A549 (cell line): ENCODE results near the gene CDC42EP4. TPM values are rescaled to one million over a fixed set of nuclear protein-coding genes. Genes with fewer than 3 reads are reported as not detected.

Experiments used
- ATAC-seq, 2 experiments: fragments of 200-7000 bp in 1 of 2; fragments of >200 bp in 1 of 2; cut with Nextera tagmentation in 1 of 2; cut with Tn5 transposase in 1 of 2; 3 replicates each; pipeline versions ENCODE4 v1.8.0 to v1.9.1; 2018 to 2020; ENCODE audit warnings: mild to moderate bottlenecking in 1 of 2, moderate library complexity in 1 of 2
- CTCF ChIA-PET: fragments of 300-600 bp; sonication (Branson Sonifier 250); formaldehyde crosslinking; extraction: SDS; loops from one replicate; lab custom pipeline; 2021; ENCODE audit warnings: antibody characterized with exemption, inconsistent platforms; lab: Yijun Ruan, JAX
- POLR2A ChIA-PET: fragments of 350-600 bp; formaldehyde crosslinking; extraction: SDS; loops from one replicate; lab custom pipeline; 2021; ENCODE audit warnings: antibody characterized with exemption, inconsistent platforms; lab: Yijun Ruan, JAX
- DNase-seq, 2 experiments: peaks; one replicate each; pipeline versions ENCODE4 v3.0.0 to v3.0.0-alpha.2; 2011 to 2016; ENCODE audit warnings: low read depth in 1 of 2, low spot score in 1 of 2
- FAIRE-seq: peaks from 2 replicates; lab custom pipeline; 2011; peaks lifted over from hg19 to GRCh38; lab: Jason Lieb, UNC
- H3K27ac ChIP-seq, 2 experiments: fragments of >200 bp; sonication (Bioruptor Twin); formaldehyde crosslinking; 3 replicates each; pipeline ENCODE4 v1.5.1; 2016 to 2017
- H3K4me1 ChIP-seq: fragments of >200 bp; sonication (Bioruptor Twin); formaldehyde crosslinking; 3 replicates; pipeline ENCODE4 v1.6.1; 2016
- H3K4me2 ChIP-seq: fragments of >200 bp; sonication (Bioruptor Twin); formaldehyde crosslinking; 3 replicates; pipeline ENCODE4 v1.6.1; 2016
- H3K4me3 ChIP-seq: fragments of >200 bp; sonication (Bioruptor Twin); formaldehyde crosslinking; 3 replicates; pipeline ENCODE4 v1.5.1; 2016
- H3K9me3 ChIP-seq: fragments of >200 bp; sonication (Bioruptor Twin); formaldehyde crosslinking; 3 replicates; pipeline ENCODE4 v1.6.1; 2016
- CEBPB ChIP-seq, 2 experiments: fragments of >200 bp in 1 of 2; sonication (Bioruptor Twin) in 1 of 2; formaldehyde crosslinking in 1 of 2; IDR thresholded peaks; 2 replicates each; pipeline ENCODE4 v1.6.1; 2012 to 2016
- EHMT2 ChIP-seq: fragments of 200-600 bp; sonication (generic); IDR thresholded peaks from 2 replicates; pipeline ENCODE4 v1.6.1; 2016; ENCODE audit warnings: antibody characterized with exemption, low read depth, mild to moderate bottlenecking, moderate library complexity
- ESRRA ChIP-seq: fragments of 150-350 bp; IDR thresholded peaks from 2 replicates; pipeline ENCODE4 v1.6.1; 2014; ENCODE audit warnings: mild to moderate bottlenecking, low read length, borderline replicate concordance
- FOSB ChIP-seq: fragments of 250-450 bp; sonication (Bioruptor Pico); IDR thresholded peaks from 2 replicates; pipeline ENCODE4 v1.5.0; 2020; ENCODE audit warnings: mild to moderate bottlenecking, moderate library complexity
- HEYL ChIP-seq: fragments of 250-450 bp; sonication (Bioruptor Pico); IDR thresholded peaks from 2 replicates; pipeline ENCODE4 v1.8.0; 2021; ENCODE audit warnings: mild to moderate bottlenecking, moderate library complexity
- JUN ChIP-seq, 2 experiments: fragments of >200 bp; sonication (Bioruptor Twin); formaldehyde crosslinking; IDR thresholded peaks; 2 replicates in 1 of 2; 3 replicates in 1 of 2; pipeline ENCODE4 v1.6.1; 2016 to 2017
- KDM1A ChIP-seq: fragments of 200-600 bp; sonication (generic); IDR thresholded peaks from 2 replicates; pipeline ENCODE4 v1.6.1; 2016; ENCODE audit warnings: low read depth, mild to moderate bottlenecking
- KDM5A ChIP-seq: fragments of 200-600 bp; sonication (generic); IDR thresholded peaks from 2 replicates; pipeline ENCODE4 v1.6.1; 2016; ENCODE audit warnings: antibody characterized with exemption, mild to moderate bottlenecking
- MAZ ChIP-seq: fragments of 150-350 bp; IDR thresholded peaks from 2 replicates; pipeline ENCODE4 v1.6.1; 2014; ENCODE audit warnings: antibody characterized with exemption, low read depth, low read length, borderline replicate concordance
- MYC ChIP-seq: IDR thresholded peaks from 2 replicates; pipeline ENCODE4 v1.6.1; 2012; ENCODE audit warnings: mild to moderate bottlenecking, inconsistent platforms, low read length, improper control_type of control experiment, borderline replicate concordance
- NR3C1 ChIP-seq: fragments of >200 bp; sonication (Bioruptor Twin); formaldehyde crosslinking; IDR thresholded peaks from 3 replicates; pipeline ENCODE4 v1.6.1; 2017
- PHF8 ChIP-seq: fragments of 200-600 bp; sonication (generic); IDR thresholded peaks from 2 replicates; pipeline ENCODE4 v1.6.1; 2016; ENCODE audit warnings: low read depth, mild to moderate bottlenecking, antibody characterized with exemption, moderate library complexity, borderline replicate concordance
- POLR2A ChIP-seq: IDR thresholded peaks from 2 replicates; pipeline ENCODE4 v1.6.1; 2012; ENCODE audit warnings: mild to moderate bottlenecking, low read length
- RARB ChIP-seq: fragments of 250-450 bp; sonication (Bioruptor Pico); IDR thresholded peaks from 2 replicates; pipeline ENCODE4 v1.8.0; 2021; ENCODE audit warnings: mild to moderate bottlenecking, moderate library complexity
- RCOR1 ChIP-seq: fragments of 150-350 bp; IDR thresholded peaks from 2 replicates; pipeline ENCODE4 v1.6.1; 2014; ENCODE audit warnings: antibody characterized with exemption, low read length, low read depth
- RNF2 ChIP-seq: fragments of 200-600 bp; sonication (generic); IDR thresholded peaks from 2 replicates; pipeline ENCODE4 v1.6.1; 2016; ENCODE audit warnings: low read depth, mild to moderate bottlenecking, antibody characterized with exemption, moderate library complexity, borderline replicate concordance
- SMC3 ChIP-seq: fragments of >200 bp; sonication (Bioruptor Twin); formaldehyde crosslinking; IDR thresholded peaks from 3 replicates; pipeline ENCODE4 v1.6.1; 2018; ENCODE audit warnings: inconsistent platforms
- ZC3H11A ChIP-seq: fragments of 450-650 bp; IDR thresholded peaks from 2 replicates; pipeline ENCODE4 v1.6.1; 2014; ENCODE audit warnings: antibody characterized with exemption, mild to moderate bottlenecking
- ZNF302 ChIP-seq: fragments of 250-450 bp; sonication (Bioruptor Pico); IDR thresholded peaks from 2 replicates; pipeline ENCODE4 v1.9.0; 2021; ENCODE audit warnings: inconsistent platforms, mild to moderate bottlenecking, moderate library complexity
- WGBS: methylation state at CpG from one replicate; pipeline ENCODE4 v1.1.6; 2017; ENCODE audit errors: missing lambda C conversion rate; 5-methylcytosine and 5-hydroxymethylcytosine counted together
- polyA plus RNA-seq, 4 experiments: library from polyadenylated mRNA; depleted of rRNA in 3 of 4; stranded (reverse); fragments of >200 nt; fragmentation: RNase III in 1 of 4; extraction: RNeasy Plus Mini Kit Qiagen cat#74134 plus additional on column Dnase treatment in 1 of 4; gene quantifications; 2 replicates in 3 of 4; 3 replicates in 1 of 4; pipeline ENCODE4 v1.2.3, GENCODE V29; 2011 to 2017
- TF ChIP-seq, protein P1 (sequence below): fragments of 200-600 bp; sonication (generic); IDR thresholded peaks from 2 replicates; pipeline ENCODE4 v1.6.1; 2016; ENCODE audit warnings: antibody characterized with exemption, mild to moderate bottlenecking, moderate library complexity
- TF ChIP-seq, protein P2 (sequence below): fragments of 450-650 bp; IDR thresholded peaks from 2 replicates; pipeline ENCODE4 v1.6.1; 2014; ENCODE audit warnings: antibody characterized with exemption
- TF ChIP-seq, protein P3 (sequence below): fragments of >200 bp; sonication (Bioruptor Twin); formaldehyde crosslinking; IDR thresholded peaks from 3 replicates; pipeline ENCODE4 v1.6.1; 2016

The CDC42EP4 gene
- polyA plus RNA-seq, 2 of the 4 experiments (the other 2 are of a cell fraction) = 33.8 to 65.7 TPM

- TF ChIP-seq, protein P1, sequence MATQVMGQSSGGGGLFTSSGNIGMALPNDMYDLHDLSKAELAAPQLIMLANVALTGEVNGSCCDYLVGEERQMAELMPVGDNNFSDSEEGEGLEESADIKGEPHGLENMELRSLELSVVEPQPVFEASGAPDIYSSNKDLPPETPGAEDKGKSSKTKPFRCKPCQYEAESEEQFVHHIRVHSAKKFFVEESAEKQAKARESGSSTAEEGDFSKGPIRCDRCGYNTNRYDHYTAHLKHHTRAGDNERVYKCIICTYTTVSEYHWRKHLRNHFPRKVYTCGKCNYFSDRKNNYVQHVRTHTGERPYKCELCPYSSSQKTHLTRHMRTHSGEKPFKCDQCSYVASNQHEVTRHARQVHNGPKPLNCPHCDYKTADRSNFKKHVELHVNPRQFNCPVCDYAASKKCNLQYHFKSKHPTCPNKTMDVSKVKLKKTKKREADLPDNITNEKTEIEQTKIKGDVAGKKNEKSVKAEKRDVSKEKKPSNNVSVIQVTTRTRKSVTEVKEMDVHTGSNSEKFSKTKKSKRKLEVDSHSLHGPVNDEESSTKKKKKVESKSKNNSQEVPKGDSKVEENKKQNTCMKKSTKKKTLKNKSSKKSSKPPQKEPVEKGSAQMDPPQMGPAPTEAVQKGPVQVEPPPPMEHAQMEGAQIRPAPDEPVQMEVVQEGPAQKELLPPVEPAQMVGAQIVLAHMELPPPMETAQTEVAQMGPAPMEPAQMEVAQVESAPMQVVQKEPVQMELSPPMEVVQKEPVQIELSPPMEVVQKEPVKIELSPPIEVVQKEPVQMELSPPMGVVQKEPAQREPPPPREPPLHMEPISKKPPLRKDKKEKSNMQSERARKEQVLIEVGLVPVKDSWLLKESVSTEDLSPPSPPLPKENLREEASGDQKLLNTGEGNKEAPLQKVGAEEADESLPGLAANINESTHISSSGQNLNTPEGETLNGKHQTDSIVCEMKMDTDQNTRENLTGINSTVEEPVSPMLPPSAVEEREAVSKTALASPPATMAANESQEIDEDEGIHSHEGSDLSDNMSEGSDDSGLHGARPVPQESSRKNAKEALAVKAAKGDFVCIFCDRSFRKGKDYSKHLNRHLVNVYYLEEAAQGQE = no peak
- TF ChIP-seq RARB (CRISPR knock-in tag) (no peak), KDM1A (no peak), HEYL (CRISPR knock-in tag) (no peak), POLR2A (no peak)
Observed at GRCh38 chr17:73343739-73344454, 32.1 kb upstream of the CDC42EP4 start (continued).

- peaks cover 51% of the 10 kb centered on the region for H3K4me1 ChIP-seq
- POLR2A ChIA-PET = interaction anchor here (2.3 to 2.7 kb wide), 3 partner anchors 31 to 36 kb away, joined by 5 to 28 read pairs (median 24); partner anchors contain the start of gene CDC42EP4
- no peak for ATAC-seq
- no peak for TF ChIP-seq MAZ
- TF ChIP-seq ZNF302 (CRISPR knock-in tag) = no peak
- TF ChIP-seq KDM5A = no peak
- no peak for TF ChIP-seq MYC
- TF ChIP-seq JUN (IDR thresholded peaks at IDR 0.05) = no peak
- no peak for TF ChIP-seq PHF8
- no peak for TF ChIP-seq ESRRA
- no peak for TF ChIP-seq SMC3
- no peak for TF ChIP-seq RCOR1
- TF ChIP-seq RNF2 = no peak
- no peak for TF ChIP-seq NR3C1
- no peak for TF ChIP-seq ZC3H11A
- no peak for TF ChIP-seq FOSB (CRISPR knock-in tag)
- TF ChIP-seq, protein P2, sequence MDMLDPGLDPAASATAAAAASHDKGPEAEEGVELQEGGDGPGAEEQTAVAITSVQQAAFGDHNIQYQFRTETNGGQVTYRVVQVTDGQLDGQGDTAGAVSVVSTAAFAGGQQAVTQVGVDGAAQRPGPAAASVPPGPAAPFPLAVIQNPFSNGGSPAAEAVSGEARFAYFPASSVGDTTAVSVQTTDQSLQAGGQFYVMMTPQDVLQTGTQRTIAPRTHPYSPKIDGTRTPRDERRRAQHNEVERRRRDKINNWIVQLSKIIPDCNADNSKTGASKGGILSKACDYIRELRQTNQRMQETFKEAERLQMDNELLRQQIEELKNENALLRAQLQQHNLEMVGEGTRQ = no peak
- TF ChIP-seq CEBPB (IDR thresholded peaks at IDR 0.05) = no peak
- no peak for TF ChIP-seq EHMT2
- TF ChIP-seq, protein P3, sequence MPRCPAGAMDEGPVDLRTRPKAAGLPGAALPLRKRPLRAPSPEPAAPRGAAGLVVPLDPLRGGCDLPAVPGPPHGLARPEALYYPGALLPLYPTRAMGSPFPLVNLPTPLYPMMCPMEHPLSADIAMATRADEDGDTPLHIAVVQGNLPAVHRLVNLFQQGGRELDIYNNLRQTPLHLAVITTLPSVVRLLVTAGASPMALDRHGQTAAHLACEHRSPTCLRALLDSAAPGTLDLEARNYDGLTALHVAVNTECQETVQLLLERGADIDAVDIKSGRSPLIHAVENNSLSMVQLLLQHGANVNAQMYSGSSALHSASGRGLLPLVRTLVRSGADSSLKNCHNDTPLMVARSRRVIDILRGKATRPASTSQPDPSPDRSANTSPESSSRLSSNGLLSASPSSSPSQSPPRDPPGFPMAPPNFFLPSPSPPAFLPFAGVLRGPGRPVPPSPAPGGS = no peak
- peak overlapping the region; percentile 74 for H3K4me2 ChIP-seq
- H3K27ac ChIP-seq = peak overlapping the region; percentile 86 to 93
- DNase-seq = no peak
- no peak overlapping the region for H3K4me3 ChIP-seq
- H3K9me3 ChIP-seq = no peaks in the 10 kb centered on the region
- 80% methylated on average over 17 of the region's 17 CpGs for WGBS
- FAIRE-seq = no peak
- CTCF ChIA-PET = interaction anchor here (1.0 to 9.5 kb wide), 11 partner anchors 9 to 89 kb away, joined by 3 to 128 read pairs (median 6); partner anchors contain the start of gene CDC42EP4
Observed at GRCh38 chr17:73343168-73343634, 31.4 kb upstream of the CDC42EP4 start.
